A549 treated with AZD2906 at 1 μM for 4 hours (cell line): ENCODE measurements around the gene CPSF7. TPM values are rescaled to one million over a fixed set of nuclear protein-coding genes. Genes with fewer than 3 reads are reported as not detected.

ENCODE experiments used
- total RNA-seq: library from RNA; stranded (reverse); fragments of 200-300 nt; extraction: Qiagen RNA extraction; gene quantifications from 5 replicates; pipeline ENCODE4 v1.2.3, GENCODE V29; 2022

Gene CPSF7, protein sequence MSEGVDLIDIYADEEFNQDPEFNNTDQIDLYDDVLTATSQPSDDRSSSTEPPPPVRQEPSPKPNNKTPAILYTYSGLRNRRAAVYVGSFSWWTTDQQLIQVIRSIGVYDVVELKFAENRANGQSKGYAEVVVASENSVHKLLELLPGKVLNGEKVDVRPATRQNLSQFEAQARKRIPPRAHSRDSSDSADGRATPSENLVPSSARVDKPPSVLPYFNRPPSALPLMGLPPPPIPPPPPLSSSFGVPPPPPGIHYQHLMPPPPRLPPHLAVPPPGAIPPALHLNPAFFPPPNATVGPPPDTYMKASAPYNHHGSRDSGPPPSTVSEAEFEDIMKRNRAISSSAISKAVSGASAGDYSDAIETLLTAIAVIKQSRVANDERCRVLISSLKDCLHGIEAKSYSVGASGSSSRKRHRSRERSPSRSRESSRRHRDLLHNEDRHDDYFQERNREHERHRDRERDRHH
- 66.8 to 77.8 TPM (median 71.6 TPM) in 5 replicates for total RNA-seq

DNA sequence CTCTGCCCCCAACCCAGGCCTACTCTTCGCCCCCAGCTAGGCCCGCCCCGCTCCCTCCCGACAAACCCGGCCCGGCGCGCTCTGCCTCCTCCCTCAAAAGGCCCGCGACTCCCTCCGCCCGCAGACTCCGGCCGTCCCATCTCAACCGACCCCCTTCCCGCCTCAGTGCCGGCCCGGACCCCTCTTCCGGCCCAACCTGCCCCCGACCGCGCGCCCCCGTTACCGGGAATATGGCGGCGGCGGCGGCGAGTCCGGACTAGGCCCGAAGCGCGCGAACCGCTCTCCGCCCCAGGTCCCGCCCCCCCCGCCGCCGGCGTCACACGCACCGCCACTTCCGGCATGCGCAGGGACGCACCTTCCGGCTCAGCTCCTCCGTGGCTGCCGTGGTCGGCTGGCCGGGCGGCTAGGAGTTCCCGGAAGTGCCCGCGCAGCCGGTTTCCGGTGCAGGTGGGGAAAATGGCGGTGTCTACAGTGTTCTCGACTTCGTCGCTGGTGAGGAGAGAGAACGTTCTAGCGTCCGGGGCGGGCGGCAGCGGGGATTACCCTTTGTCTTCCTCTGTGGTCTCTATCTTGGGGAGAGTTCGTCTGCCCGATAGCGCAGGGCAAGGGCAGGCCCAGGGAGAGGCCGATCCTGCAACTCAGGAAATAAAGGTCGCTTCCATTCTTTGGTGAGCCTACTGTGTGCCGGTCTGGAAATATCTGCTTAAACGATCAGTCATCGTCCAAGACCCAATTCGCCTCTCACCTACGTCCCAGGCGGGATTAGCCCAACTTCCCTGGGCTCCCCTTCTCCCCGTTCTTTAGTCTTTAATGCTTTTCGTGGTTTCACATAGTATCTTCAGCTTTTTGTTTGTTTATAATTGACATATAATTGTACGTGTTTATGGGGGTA lies at the start of gene CPSF7, which contains the start of gene SDHAF2:
TSS of gene CPSF7 (minus strand) at position 285 of the 892 bp plus-strand sequence. CDS start 740 bp downstream, outside the sequence.
TSS of gene SDHAF2 (plus strand) at position 434 of the 892 bp plus-strand sequence. CDS start at position 457, 23 bp downstream.

DNA sequence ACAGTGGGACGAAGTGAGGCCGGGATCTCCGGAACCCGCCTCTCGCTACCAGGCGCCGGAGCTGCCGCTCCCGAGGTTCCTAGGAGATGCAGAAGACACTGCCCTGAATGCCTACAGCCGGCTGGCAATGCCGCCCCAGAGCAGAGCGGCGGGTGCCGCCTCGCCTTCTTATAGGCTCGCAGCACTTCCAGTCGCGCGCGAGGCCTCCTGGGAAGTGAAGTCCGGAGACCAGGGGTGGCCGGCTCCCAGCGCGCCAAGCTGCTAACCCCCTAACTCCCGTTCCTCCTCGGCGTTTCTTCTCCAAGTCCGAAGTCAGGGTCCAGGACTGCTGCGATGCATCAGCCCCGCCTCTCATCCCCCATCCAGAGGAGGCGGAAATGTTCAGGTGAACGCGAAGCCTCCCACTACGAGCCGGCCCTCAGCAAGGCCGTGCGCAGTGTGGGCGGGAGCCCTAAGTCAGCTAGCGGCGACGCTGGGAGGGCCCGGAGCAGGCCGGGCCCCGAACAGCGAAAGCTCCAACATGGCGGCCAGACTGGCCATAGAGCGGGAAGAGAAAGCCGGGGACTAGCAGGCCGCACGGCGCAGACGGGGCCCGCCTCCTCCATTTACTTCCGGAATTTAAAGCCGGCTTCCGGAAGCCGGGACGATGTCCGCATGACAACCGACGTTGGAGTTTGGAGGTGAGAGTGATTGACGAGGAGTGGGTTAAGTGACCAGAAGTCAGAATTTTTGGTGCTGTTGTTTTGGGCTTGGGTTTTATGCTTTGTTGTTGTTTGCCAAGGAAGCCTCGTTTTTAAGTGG lies 67.8 kb downstream of the CPSF7 start, which contains the start of the genes CYB561A3 and TMEM138:
TSS of gene CYB561A3 (minus strand) at position 142 of the 801 bp plus-strand sequence. CDS start 5,169 bp downstream, outside the sequence.
TSS of gene TMEM138 (plus strand) at position 634 of the 801 bp plus-strand sequence. CDS start 2,017 bp downstream, outside the sequence.

Other genes starting within 250 kb of the CPSF7 start
- 0.12 TPM in 1 of 5 replicates, not detected in the others for gene PGA3, start 226.5 kb downstream of the CPSF7 start, total RNA-seq
- 0.07 to 0.26 TPM (median 0.16 TPM) in 3 of 5 replicates, not detected in the others for gene PGA4, start 207.6 kb downstream of the CPSF7 start, total RNA-seq
- 0.08 TPM in 1 of 5 replicates, not detected in the others for gene PGA5, start 188.8 kb downstream of the CPSF7 start, total RNA-seq
- 0.46 to 0.85 TPM (median 0.49 TPM) in 5 replicates for gene VWCE, start 134.7 kb downstream of the CPSF7 start, total RNA-seq
- gene DDB1, start 96.9 kb downstream of the CPSF7 start, total RNA-seq, result 159 to 171 TPM (median 166 TPM) in 5 replicates
- gene TKFC, start 96.7 kb downstream of the CPSF7 start, total RNA-seq, result 45.4 to 75.1 TPM (median 73.0 TPM) in 5 replicates
- 35.7 to 45.5 TPM (median 41.7 TPM) in 5 replicates for gene CYB561A3, start 68.1 kb downstream of the CPSF7 start, total RNA-seq
- 75.9 to 100 TPM (median 97.3 TPM) in 5 replicates for gene TMEM138, start 67.6 kb downstream of the CPSF7 start, total RNA-seq
- gene TMEM216, start 37.4 kb downstream of the CPSF7 start, total RNA-seq, result 15.9 to 19.0 TPM (median 17.7 TPM) in 5 replicates
- 33.9 to 49.1 TPM (median 45.4 TPM) in 5 replicates for gene SDHAF2, start 149 bp upstream of the CPSF7 start, total RNA-seq
- gene LRRC10B, start 78.8 kb upstream of the CPSF7 start, total RNA-seq, result 0.15 to 0.28 TPM (median 0.21 TPM) in 5 replicates
- gene SYT7, start 151.1 kb upstream of the CPSF7 start, total RNA-seq, result 0.93 to 1.5 TPM (median 1.2 TPM) in 5 replicates